Measurements from ENCODE around the gene ARPC2. TPM values are rescaled to one million over a fixed set of nuclear protein-coding genes. Genes with fewer than 3 reads are reported as not detected.

ARPC2 gene
- total RNA-seq, 2 donors from 2014 or later = 517 to 533 TPM

GRCh38 chr2:218294430-218295022, 77.5 kb downstream of the ARPC2 start:
- Mint-ChIP-seq H3K4me3 (peak overlapping the region in 1 of 2 donors; percentile 7), H3K4me1 (ENCODE audit: low read depth) (peaks cover 39% of the 10 kb centered on the region), H3K36me3 (ENCODE audit: insufficient read depth in 2 of 2) (no peaks in the 10 kb centered on the region), H3K9me3 (no peaks in the 10 kb centered on the region), H3K27ac (no peak overlapping the region), H3K27me3 (ENCODE audit: low read depth) (no peaks in the 10 kb centered on the region)
- ATAC-seq (replicated peaks in 1 of 2) = no peak
- no peak for DNase-seq

- Mint-ChIP-seq H3K36me3 (ENCODE audit: insufficient read depth in 2 of 2) (no peaks in the 10 kb centered on the region), H3K4me1 (ENCODE audit: low read depth) (peaks cover 34% of the 10 kb centered on the region), H3K4me3 (peak overlapping the region in 1 of 2 donors; percentile 7), H3K27ac (peak overlapping the region; percentile 31), H3K9me3 (no peaks in the 10 kb centered on the region), H3K27me3 (ENCODE audit: low read depth) (no peaks in the 10 kb centered on the region)
- DNase-seq (no peak), ATAC-seq (replicated peaks in 1 of 2) (no peak)
Observed at GRCh38 chr2:218295029-218295428, 78.0 kb downstream of the ARPC2 start.

- ATAC-seq (replicated peaks in 1 of 2) = no peak
- DNase-seq = no peak
- Mint-ChIP-seq H3K4me3 (no peak overlapping the region), H3K27me3 (ENCODE audit: low read depth) (no peaks in the 10 kb centered on the region), H3K4me1 (ENCODE audit: low read depth) (peaks cover 23% of the 10 kb centered on the region), H3K36me3 (ENCODE audit: insufficient read depth in 2 of 2) (no peaks in the 10 kb centered on the region), H3K27ac (no peak overlapping the region), H3K9me3 (no peaks in the 10 kb centered on the region)
Observed at GRCh38 chr2:218296200-218296599, 79.2 kb downstream of the ARPC2 start.

GRCh38 chr2:218296847-218297246, 79.9 kb downstream of the ARPC2 start:
- ATAC-seq (replicated peaks in 1 of 2) (no peak), DNase-seq (no peak)
- Mint-ChIP-seq H3K27ac (no peak overlapping the region), H3K9me3 (no peaks in the 10 kb centered on the region), H3K36me3 (ENCODE audit: insufficient read depth in 2 of 2) (no peaks in the 10 kb centered on the region), H3K4me3 (no peak overlapping the region), H3K4me1 (ENCODE audit: low read depth) (peaks cover 22% of the 10 kb centered on the region), H3K27me3 (ENCODE audit: low read depth) (no peaks in the 10 kb centered on the region)

GRCh38 chr2:218298314-218298875, 81.4 kb downstream of the ARPC2 start:
- Mint-ChIP-seq H3K4me1 (ENCODE audit: low read depth) (peaks cover 16% of the 10 kb centered on the region), H3K4me3 (no peak overlapping the region), H3K27ac (no peak overlapping the region), H3K36me3 (ENCODE audit: insufficient read depth in 2 of 2) (no peaks in the 10 kb centered on the region), H3K9me3 (no peaks in the 10 kb centered on the region), H3K27me3 (ENCODE audit: low read depth) (no peaks in the 10 kb centered on the region)
- no peak for DNase-seq
- no peak for ATAC-seq (replicated peaks in 1 of 2)

- H3K4me3 Mint-ChIP-seq = no peak overlapping the region
- ATAC-seq (replicated peaks in 1 of 2) = no peak
Observed at GRCh38 chr2:218300141-218300540, 83.2 kb downstream of the ARPC2 start.

GRCh38 chr2:218301176-218301819, 84.3 kb downstream of the ARPC2 start:
- H3K4me3 Mint-ChIP-seq = no peak overlapping the region
- no peaks in the 10 kb centered on the region for H3K27me3 Mint-ChIP-seq (ENCODE audit: low read depth)
- peak; percentile 89 to 94 for ATAC-seq (replicated peaks in 1 of 2)
- DNase-seq = peak; percentile 87 to 88
- H3K27ac Mint-ChIP-seq = no peak overlapping the region
- no peaks in the 10 kb centered on the region for H3K9me3 Mint-ChIP-seq
- H3K4me1 Mint-ChIP-seq (ENCODE audit: low read depth) = peaks cover 6% of the 10 kb centered on the region
- H3K36me3 Mint-ChIP-seq (ENCODE audit: insufficient read depth in 2 of 2) = no peaks in the 10 kb centered on the region

More at GRCh38 chr2:218300141-218300540, 83.2 kb downstream of the ARPC2 start:
- Mint-ChIP-seq H3K9me3 (no peaks in the 10 kb centered on the region), H3K36me3 (ENCODE audit: insufficient read depth in 2 of 2) (no peaks in the 10 kb centered on the region), H3K4me1 (ENCODE audit: low read depth) (peaks cover 8% of the 10 kb centered on the region), H3K27me3 (ENCODE audit: low read depth) (no peaks in the 10 kb centered on the region), H3K27ac (no peak overlapping the region)
- DNase-seq = no peak

Other genes starting within 250 kb of the ARPC2 start
- under 1 TPM; 0.65 to 0.93 TPM for gene TNS1, start 214.2 kb upstream of the ARPC2 start, total RNA-seq
- 1 to 10 TPM in 1 of 2 donors, under 1 TPM in 1; 0.84 to 1.9 TPM for gene RUFY4, start 147.9 kb upstream of the ARPC2 start, total RNA-seq
- under 1 TPM; 0.25 to 0.48 TPM for gene CXCR2, start 91.2 kb upstream of the ARPC2 start, total RNA-seq
- not detected for gene CXCR1, start 50.2 kb upstream of the ARPC2 start, total RNA-seq
- 1 to 10 TPM in 1 of 2 donors, under 1 TPM in 1; 0.76 to 1.4 TPM for gene GPBAR1, start 43.8 kb downstream of the ARPC2 start, total RNA-seq
- gene AAMP, start 52.9 kb downstream of the ARPC2 start, total RNA-seq = 10 to 100 TPM; 51.7 to 63.0 TPM
- 10 to 100 TPM; 14.7 to 17.7 TPM for gene PNKD, start 53.3 kb downstream of the ARPC2 start, total RNA-seq
- 10 to 100 TPM; 64.5 to 75.1 TPM for gene TMBIM1, start 75.3 kb downstream of the ARPC2 start, total RNA-seq
- not detected for gene CATIP, start 139.7 kb downstream of the ARPC2 start, total RNA-seq
- gene SLC11A1, start 165.1 kb downstream of the ARPC2 start, total RNA-seq = under 1 TPM in 1 of 2 donors, not detected in 1; 0.19 TPM
- gene CTDSP1, start 182.7 kb downstream of the ARPC2 start, total RNA-seq = 10 to 100 TPM; 76.7 to 79.0 TPM
- not detected for gene VIL1, start 201.9 kb downstream of the ARPC2 start, total RNA-seq